HG03439 (cell line): ENCODE results near the gene MPG.

Experiments
- ATAC-seq: cut with Tn5 transposase; IDR thresholded peaks from one replicate; pipeline ENCODE4 v1.9.1; 2021; ENCODE audit warnings: mild to moderate bottlenecking, moderate library complexity; ENCODE audit not compliant: unreplicated experiment

MPG gene

DNA sequence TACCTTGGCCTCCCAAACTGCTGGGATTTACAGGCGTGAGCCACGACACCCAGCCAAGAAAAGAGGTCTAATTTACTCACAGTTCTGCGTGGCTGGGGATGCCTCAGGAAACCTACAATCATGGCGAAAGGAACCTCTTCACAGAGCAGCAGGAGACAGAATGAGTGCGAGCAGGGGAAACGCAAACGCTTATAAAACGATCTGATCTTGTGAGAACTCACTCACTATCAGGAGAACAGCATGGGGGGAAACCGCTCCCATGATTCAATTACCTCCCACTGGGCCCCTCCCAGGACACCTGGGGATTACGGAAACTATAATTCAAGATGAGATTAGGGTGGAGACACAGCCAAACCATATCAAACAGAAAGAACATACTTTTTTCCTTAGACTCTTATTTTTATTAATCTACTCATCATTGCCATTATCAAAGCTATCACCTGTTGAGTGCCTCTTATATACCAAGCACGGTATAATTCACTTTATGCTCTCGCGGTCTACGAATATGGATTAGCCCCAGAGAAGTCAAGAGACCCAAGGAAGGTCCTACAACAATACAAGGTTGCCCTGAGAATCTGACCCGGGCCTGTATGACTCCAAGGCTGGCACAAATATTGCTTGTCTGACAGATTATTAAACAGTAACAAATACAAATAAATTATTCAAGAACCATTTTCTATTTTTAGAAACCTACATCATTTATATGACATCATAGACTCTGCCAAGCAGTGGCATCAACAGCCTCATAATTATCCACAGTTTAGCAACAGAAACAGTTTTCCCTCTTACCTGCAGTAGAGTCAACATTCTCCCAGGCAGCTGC is 27.0 kb upstream of the MPG start:
- no peak for ATAC-seq

- peak; percentile 92 for ATAC-seq
These were observed 24.4 kb upstream of the MPG start, which contains the start of the genes POLR3K and SNRNP25 for GRCh38 chr16:53346-54236. Gene POLR3K (minus strand): TSS chr16:53608. CDS start chr16:53586, 22 bp downstream. Gene SNRNP25 (plus strand): TSS chr16:53828. CDS start chr16:54017, 189 bp downstream.

GRCh38 chr16:54237-54581 is 23.8 kb upstream of the MPG start:
- no peak for ATAC-seq

DNA sequence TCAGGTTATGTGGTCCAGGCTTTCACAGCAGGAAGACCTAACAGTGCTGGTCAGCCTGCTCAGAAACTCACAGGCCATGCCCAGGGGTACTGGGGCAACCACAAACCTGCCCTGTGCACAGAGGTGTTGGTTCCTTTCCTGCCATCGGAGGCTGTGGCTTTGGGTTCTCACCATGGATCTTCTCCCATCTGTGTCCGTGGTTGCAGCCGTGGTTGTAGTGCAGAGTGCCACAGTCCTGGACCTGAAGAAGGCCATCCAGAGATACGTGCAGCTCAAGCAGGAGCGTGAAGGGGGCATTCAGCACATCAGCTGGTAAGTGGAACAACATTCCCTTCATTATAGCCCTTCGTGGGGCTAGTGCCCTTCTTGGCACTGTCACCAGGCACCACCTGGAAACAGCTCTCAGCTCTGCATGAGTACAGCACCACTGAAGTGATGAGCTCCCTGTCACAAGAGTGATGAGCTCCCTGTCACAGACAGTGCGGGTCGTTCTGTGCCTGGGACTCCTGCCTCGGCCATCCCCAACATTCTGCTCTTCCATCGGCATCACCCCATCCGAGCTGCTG is 22.4 kb upstream of the MPG start:
- no peak for ATAC-seq

GRCh38 chr16:56231-56927 is 21.6 kb upstream of the MPG start:
- no peak for ATAC-seq

- no peak for ATAC-seq
These were observed 20.3 kb upstream of the MPG start for GRCh38 chr16:57711-58110.

- no peak for ATAC-seq
These were observed 19.3 kb upstream of the MPG start for GRCh38 chr16:58491-59439.

GRCh38 chr16:59440-60059 is 18.5 kb upstream of the MPG start:
- ATAC-seq: no peak

DNA sequence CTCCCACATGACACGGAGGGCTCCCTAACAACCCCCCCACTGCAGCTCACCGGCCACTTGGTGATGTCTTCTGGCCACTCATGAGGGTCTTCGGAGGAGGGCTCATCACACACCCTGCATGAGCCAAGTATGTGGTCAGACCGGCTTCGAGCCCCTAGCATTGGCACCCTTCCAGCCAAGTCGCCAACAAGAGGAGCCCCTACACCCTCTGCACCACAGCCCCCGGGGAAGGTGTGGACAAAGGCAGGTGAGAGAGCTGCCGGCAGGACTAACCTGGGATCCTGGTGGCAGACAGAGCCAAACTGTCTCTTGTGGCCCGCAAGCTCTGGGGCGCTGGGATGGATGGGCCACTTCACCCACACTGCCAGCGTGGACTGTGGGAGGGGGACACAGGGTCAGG is 17.9 kb upstream of the MPG start:
- no peak for ATAC-seq

- ATAC-seq: no peak
These were observed 16.8 kb upstream of the MPG start for GRCh38 chr16:60929-61878.

- no peak for ATAC-seq
These were observed 16.1 kb upstream of the MPG start for GRCh38 chr16:61879-62281.

- ATAC-seq: no peak
These were observed 15.6 kb upstream of the MPG start for GRCh38 chr16:62283-62967.

DNA sequence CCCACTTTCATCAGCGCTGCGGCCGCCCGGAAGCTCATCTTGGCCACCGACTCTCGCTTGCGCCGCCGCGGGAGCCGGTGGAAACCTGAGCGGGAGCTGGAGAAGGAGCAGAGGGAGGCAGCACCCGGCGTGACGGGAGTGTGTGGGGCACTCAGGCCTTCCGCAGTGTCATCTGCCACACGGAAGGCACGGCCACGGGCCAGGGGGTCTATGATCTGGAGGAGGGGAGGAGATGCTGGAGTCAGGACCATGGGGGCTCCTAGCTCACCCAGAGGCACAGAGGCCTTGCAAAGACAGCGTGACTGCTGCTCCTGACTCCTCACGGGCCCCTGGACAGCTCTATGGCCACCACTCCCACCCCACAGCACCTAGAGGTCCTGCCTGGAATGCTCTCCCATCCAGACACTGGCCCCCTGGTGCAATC is 15.0 kb upstream of the MPG start:
- ATAC-seq: no peak

DNA sequence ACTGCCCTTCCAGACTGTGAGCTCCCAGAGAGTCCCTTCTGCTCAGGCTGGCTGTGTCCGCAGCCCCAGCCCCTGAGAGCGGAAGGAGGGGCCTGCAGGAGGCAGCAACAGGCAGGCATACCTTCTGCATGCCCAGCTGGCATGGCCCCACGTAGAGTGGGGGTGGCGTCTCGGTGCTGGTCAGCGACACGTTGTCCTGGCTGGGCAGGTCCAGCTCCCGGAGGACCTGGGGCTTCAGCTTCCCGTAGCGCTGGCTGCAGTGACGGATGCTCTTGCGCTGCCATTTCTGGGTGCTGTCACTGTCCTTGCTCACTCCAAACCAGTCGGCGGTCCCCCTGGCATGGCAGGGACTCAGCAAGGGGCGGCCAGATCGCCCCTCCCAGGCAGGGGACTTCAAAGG is 14.6 kb upstream of the MPG start:
- no peak for ATAC-seq

GRCh38 chr16:63998-64913 is 13.8 kb upstream of the MPG start:
- no peak for ATAC-seq

- no peak for ATAC-seq
These were observed 13.1 kb upstream of the MPG start for GRCh38 chr16:64914-65255.

GRCh38 chr16:65745-66144 is 12.3 kb upstream of the MPG start:
- no peak for ATAC-seq
